GM19395 (cell line): ENCODE data around the gene CD63.

ENCODE experiments used
- ATAC-seq: cut with Tn5 transposase; IDR thresholded peaks from one replicate; pipeline ENCODE4 v1.9.1; 2021; ENCODE audit warnings: mild to moderate bottlenecking, moderate library complexity; ENCODE audit not compliant: unreplicated experiment

Gene CD63

DNA sequence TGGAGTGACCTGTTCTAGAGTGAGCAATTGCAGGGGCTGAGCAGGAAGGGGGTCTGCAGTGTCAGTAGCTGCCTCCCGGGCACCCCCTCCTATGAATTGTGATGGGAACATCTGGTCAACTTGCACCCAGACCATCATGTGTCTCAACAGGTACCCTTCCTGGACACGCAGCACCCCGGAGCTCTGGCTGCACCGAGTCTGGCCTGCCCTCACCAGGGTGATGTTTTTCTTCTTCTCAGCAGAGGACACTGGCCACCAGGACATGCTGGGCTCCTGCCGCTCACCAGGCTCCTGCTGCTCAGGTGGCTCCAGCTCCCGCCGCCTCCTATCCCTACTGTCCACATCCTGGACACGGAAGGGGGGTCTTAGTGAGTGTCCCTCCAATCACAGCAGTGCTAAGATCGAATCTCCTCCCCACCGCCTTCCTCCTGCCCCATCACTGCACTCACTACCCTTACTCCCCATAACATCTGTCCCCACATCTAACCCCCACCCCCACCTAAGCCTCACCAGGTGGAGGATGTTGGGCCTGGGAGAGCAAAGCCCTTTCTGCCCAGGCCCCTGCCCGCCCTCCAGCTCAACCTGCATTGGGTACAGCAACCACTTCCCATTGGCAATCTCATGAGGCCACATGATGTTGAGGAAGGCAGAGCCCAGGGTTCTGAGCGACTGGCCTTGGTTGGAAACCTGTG lies 36.0 kb downstream of the CD63 start:
- ATAC-seq: no peak

DNA sequence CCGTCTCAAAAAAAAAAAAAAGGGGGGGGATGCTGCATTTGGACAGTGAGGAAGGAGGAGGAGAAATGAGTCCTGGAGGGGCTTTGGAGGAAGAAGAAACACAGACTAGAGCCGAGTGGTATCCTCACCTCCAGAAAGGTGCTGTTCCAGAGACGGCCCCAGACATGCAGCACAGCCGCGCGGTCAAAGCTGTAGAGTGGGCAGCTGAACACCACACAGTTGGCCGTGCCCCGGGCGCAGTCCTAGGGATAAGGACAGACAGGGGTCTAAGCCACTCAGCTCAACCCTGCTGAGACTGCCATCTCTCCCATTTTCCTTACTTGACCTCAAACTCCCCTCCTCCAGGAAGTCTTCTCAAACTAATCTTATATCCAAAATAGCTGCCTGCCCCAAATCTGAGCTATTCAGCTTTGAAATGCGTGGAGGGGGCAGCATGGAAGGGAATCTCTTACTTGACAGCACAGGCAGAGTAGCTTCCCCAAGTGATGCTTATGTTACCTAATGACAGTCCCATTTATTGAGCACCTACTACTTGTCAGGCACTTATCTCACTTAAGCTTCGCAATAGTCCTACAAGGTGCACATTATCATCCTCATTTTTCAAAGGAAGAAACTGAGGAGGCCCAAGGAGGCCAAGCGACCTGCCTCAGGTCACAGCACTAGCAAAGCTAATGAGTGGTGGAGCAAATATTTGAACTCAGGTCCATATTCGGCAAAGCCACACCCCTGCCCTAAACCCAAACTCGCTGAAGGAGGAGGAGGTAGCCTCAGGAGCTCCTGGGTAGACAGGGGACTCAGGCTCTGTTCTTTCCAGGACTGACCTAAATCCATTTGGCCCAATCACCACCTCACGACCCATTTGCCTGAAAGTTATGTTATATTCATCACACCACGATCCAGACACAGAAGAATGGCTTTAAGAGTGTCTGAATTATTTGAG lies 39.8 kb downstream of the CD63 start:
- ATAC-seq: no peak

DNA sequence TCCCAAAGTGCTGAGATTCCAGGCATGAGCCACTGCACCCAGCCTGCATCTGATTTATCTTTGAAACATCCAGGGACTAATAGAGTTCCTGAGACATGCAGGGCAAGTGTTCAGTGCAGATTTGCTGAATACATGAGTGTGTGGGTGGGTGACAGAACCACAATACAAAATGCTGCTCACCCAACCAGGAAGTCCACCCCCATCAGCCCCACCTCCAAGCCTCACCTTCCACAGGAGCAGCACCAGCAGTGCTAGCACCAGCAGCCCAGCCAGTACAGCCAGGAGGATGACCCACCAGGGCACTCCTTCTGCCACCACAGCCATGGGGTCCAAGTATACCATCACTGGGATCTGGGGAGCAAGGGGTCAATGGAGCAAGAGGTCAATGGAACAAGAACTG lies 41.1 kb downstream of the CD63 start:
- peak; percentile 62 for ATAC-seq

DNA sequence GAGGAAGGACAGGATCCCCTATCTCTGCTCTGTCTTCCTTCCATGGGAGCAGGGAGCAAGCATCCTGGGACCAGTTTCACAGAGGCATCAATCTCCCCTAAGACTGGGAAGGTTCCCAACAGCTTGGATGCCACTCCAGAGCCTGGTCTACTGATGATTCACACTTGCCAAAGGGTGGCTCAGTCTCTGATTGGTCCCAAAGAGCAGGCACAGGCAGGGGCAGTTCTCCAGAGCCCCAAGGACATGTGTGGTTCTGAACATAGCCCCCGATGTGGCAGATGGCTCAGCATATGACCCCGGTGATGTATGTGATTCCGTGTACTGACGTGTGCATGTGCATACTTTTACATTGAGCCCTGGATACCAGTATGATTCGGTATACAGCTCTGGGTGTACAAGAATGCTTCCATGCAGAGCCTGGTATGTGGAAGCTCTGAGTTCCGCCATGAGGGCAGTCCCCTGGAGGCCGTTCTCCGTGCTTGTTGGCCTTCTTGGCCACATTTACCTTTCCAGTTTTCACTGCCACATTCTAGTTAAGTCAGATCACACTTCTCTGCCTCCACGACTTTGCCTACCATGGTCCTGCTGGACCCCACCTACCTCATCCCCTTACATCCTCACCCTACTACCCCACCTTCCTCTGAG lies 42.3 kb downstream of the CD63 start:
- ATAC-seq: no peak

DNA sequence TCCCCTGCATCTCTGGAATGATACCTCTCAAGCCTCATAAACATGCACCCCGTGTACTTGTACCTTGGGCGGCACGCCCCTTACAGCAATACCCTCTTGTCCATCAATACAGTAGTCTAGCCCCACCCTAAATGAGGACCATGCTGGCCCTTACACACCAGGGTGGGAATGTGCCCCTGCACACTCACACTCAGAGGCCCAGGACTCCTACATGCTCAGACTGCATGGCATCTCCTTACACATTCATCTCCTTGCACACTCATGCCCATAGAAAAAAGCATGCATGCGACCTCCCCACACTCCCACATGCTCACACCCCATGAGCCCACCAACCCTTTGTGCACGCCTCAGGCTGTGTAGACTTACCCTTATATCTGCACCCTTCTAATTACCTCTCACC lies 43.1 kb downstream of the CD63 start:
- no peak for ATAC-seq

DNA sequence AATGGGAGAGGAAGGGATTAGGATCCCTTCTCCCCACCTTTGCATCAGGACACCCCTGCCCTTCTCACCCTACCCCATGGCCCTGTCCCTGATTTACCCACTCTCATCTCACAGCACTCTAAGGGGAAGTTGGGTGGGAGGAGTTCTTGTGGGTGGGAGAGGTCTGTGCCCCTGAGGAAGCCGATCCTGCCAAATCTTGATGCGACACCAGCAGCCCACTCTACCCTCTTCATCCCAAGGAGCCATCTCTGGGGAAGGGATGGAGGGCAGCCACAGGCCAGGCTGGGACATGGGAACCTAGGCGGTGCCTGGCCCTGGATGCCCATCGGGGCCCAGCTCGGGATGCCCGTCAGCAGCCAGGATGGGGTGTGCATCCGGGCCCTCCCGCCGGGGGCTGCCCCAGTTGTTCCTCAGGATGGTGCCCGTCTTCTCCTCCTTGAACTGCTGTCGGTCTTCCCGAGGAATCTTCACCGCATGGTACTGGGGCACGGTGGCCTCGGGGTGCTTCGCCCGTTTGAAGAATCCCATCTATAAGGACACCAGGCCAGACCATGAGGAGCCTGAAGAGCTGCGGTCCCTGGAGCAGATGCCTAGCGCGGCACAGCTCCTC lies 43.9 kb downstream of the CD63 start:
- ATAC-seq: no peak

DNA sequence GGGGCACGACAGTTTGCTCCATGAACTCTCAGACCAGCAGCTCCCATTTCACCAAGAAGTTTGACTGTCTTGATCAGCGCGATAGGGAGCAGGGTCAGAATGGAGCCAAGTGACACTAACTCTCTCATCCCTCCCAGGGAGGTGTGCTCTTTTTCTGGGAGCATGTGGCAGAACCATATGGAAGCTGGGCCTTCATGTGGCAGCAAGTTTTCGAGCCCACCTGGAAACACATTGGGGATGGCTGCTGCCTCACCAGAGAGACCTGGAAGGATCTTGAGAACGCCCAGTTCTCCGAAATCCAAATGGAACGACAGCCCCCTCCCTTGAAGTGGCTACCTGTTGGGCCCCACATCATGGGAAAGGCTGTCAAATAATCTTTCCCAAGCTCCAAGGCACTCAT lies 45.1 kb downstream of the CD63 start:
- ATAC-seq: no peak

DNA sequence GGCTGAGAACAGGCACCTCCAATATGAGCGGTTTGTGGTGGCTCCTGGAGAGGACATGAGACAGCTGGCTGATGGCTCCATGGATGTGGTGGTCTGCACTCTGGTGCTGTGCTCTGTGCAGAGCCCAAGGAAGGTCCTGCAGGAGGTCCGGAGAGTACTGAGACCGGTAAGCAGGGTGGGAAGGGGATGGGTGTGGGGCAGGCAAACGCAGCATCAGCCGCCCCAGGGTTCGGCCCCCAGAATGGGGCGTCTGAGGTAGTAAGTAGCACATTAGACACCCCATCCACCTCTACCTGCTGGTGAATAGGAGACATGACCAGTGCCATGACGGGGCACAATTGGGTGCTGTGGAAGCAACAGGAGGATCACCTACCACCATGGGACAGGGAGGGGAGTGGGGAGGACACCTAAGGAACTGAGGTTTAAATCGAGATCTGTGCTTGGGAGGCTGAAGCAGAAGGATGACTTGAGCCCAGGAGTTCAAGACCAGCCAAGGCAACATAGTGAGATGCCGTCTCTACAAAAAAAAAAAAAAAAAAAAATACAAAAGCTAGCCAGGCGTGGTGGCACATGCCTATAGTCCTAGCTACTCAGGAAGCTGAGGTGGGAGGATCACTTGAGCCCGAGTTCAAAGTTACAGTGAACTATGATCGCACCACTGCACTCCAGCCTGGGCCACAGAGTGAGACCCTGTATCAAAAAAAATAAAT lies 46.6 kb downstream of the CD63 start:
- ATAC-seq: no peak

DNA sequence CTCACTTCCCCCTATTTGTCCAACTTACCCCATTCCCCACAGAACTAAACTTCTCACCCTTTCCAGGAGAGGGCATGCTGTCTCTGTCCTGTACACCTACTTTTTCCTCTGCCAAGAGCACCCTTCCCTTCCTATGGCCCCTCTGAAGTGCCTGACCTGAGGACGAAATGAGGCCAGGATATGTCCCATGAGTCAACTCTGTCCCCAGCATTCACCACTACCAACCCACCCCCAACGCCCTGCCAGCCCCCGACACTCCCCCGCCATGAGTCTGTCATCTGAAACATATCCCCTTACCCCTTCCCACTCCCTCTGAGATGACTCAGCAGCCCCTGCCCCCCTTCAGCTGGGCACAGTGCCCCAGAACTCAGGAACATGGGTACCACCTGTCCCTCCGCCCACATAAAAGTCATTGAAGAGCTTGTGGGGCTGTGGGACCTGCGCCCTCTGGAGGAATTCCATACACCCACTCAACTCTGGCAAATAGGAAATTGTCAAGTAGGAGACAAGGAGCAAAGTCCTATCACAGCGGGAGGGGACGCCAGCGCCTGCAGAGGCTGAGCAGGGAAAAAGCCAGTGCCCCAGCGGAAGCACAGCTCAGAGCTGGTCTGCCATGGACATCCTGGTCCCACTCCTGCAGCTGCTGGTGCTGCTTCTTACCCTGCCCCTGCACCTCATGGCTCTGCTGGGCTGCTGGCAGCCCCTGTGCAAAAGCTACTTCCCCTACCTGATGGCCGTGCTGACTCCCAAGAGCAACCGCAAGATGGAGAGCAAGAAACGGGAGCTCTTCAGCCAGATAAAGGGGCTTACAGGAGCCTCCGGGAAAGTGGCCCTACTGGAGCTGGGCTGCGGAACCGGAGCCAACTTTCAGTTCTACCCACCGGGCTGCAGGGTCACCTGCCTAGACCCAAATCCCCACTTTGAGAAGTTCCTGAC lies 47.4 kb downstream of the CD63 start:
- no peak for ATAC-seq

DNA sequence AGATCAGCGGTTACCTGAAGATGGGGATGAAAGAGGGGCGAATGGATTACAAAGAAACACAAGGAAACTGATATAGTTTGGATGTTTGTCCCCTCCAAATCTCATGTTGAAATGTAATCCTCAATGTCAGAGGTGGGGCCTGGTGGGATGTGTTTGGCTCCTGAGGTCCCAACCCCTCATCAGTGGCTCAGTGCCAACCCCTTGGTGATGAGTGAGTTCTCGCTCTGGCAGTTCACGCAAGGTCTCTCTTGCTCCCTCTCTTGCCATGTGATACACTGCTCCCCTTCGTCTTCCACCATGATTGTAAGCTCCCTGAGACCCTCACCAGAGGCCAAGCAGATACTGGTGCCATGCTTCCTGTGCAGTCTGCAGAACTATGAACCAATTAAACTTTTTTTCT lies 49.1 kb downstream of the CD63 start:
- no peak for ATAC-seq

DNA sequence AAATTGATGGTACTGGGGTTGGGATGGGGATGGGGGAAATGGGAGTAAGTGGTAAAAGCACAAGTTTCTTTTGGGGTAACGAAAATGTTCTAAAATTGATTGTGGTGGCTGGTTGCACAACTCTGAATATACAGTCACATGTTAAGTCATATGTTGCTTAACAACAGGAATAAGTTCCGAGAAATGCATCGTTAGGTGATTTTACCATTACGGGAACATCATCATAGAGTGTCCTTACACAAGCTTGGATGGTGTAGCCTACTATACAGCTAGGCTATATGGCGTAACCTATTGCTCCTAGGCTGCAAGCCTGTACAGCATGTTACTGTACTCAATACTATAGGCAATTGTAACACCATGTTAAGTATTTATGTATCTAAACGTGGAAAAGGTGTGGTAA lies 52.1 kb downstream of the CD63 start:
- ATAC-seq: no peak

DNA sequence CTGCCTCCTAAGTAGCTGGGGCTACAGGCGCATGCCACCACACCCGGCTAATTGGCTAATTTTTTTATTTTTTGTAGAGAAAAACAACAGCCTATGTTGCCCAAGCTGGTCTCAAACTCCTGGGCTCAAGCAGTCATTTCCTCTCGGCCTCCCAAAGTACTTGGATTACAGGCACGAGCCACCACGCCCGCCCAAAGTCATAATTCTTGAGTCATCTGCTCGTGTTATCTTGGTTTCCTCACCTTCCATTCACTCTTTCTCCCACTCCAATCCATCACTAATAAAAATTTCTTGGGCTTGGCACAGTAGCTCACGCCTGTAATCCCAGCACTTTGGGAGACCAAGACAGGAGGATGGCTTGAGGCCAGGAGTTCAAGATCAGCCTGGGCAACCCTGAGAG lies 53.1 kb downstream of the CD63 start:
- no peak for ATAC-seq
